DND-41 (cell line): ENCODE measurements around the gene RAB6B.

Source experiments
- EZH2 ChIP-seq: IDR thresholded peaks from 3 replicates; pipeline ENCODE4 v1.6.1; 2012; ENCODE audit warnings: borderline replicate concordance, low read depth, mild to moderate bottlenecking, moderate library complexity, low read length, inconsistent platforms; ENCODE audit not compliant: severe bottlenecking
- TF ChIP-seq, protein P1 (sequence below): IDR thresholded peaks from 2 replicates; pipeline ENCODE4 v1.5.1; 2012; ENCODE audit warnings: borderline replicate concordance, low read length, moderate library complexity, mild to moderate bottlenecking; ENCODE audit not compliant: poor library complexity, severe bottlenecking; ENCODE audit errors: extremely low read depth

DNA sequence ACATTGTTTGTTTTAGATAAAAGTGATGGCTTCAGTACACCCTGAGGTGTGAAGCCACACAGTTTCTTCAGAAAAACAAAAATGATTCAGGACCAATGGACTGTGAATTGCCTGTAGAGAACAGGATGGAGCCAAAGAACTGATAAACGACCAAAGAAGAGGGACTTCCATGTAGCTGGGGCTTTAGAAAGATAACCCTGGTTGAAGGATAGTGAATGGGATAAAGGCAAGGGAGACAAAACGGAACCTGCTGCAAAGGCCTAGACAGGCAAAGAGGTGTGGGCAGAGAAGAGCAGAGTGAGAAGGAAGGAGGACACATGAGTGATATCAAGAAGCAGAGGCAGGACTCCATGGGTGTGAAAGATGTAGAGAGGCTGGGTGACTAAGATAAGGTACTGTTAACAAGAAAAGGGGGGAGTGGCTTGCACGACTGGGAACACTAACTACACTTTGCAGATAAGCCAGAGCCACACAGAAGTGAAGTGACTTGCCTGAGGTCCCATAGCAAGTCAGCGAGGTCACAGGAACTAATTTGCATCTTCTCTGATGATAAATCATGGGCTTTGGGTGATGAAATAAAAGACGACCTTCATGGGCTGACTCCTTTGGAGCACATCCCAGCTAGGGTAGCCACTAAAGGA is 44.3 kb downstream of the RAB6B start:
- TF ChIP-seq, protein P1, sequence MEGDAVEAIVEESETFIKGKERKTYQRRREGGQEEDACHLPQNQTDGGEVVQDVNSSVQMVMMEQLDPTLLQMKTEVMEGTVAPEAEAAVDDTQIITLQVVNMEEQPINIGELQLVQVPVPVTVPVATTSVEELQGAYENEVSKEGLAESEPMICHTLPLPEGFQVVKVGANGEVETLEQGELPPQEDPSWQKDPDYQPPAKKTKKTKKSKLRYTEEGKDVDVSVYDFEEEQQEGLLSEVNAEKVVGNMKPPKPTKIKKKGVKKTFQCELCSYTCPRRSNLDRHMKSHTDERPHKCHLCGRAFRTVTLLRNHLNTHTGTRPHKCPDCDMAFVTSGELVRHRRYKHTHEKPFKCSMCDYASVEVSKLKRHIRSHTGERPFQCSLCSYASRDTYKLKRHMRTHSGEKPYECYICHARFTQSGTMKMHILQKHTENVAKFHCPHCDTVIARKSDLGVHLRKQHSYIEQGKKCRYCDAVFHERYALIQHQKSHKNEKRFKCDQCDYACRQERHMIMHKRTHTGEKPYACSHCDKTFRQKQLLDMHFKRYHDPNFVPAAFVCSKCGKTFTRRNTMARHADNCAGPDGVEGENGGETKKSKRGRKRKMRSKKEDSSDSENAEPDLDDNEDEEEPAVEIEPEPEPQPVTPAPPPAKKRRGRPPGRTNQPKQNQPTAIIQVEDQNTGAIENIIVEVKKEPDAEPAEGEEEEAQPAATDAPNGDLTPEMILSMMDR: no peak
- no peak for TF ChIP-seq EZH2
